Epithelial cell of esophagus (primary cell): ENCODE measurements around the gene PTPRM.

ENCODE experiments used
- DNase-seq: peaks from one replicate; pipeline ENCODE4 v3.0.0; 2010; ENCODE audit warnings: low read depth
- H3K4me3 ChIP-seq: 2 replicates; pipeline ENCODE4 v1.5.1; 2011; ENCODE audit warnings: mild to moderate bottlenecking, low read length, control low read depth
- TF ChIP-seq, protein P1 (sequence below): IDR thresholded peaks from 2 replicates; pipeline ENCODE4 v1.5.1; 2011; ENCODE audit warnings: low read depth, mild to moderate bottlenecking, low read length, control low read depth, inconsistent platforms; ENCODE audit not compliant: insufficient read depth; ENCODE audit errors: missing control alignments

Gene PTPRM

DNA sequence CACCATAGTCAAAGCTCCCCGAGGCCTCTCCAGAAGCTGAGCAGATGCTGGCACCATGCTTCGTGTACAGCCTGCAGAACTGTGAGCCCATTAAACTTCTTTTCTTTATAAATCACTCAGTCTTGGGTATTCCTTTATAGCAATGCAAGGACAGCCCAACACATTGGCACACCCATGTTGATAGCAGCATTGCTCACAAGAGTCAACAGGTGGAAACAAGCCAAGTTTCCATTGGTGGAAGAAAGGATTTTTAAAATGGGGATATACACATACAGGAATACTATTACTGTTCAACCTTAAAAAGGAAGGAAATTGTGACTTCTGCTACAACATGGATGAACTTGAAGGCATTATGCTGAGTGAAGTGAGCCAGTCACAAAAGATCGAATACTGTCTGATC lies 855.3 kb downstream of the PTPRM start:
- TF ChIP-seq, protein P1, sequence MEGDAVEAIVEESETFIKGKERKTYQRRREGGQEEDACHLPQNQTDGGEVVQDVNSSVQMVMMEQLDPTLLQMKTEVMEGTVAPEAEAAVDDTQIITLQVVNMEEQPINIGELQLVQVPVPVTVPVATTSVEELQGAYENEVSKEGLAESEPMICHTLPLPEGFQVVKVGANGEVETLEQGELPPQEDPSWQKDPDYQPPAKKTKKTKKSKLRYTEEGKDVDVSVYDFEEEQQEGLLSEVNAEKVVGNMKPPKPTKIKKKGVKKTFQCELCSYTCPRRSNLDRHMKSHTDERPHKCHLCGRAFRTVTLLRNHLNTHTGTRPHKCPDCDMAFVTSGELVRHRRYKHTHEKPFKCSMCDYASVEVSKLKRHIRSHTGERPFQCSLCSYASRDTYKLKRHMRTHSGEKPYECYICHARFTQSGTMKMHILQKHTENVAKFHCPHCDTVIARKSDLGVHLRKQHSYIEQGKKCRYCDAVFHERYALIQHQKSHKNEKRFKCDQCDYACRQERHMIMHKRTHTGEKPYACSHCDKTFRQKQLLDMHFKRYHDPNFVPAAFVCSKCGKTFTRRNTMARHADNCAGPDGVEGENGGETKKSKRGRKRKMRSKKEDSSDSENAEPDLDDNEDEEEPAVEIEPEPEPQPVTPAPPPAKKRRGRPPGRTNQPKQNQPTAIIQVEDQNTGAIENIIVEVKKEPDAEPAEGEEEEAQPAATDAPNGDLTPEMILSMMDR: no peak
- peak; percentile 63 for DNase-seq
- no peak overlapping the region for H3K4me3 ChIP-seq

DNA sequence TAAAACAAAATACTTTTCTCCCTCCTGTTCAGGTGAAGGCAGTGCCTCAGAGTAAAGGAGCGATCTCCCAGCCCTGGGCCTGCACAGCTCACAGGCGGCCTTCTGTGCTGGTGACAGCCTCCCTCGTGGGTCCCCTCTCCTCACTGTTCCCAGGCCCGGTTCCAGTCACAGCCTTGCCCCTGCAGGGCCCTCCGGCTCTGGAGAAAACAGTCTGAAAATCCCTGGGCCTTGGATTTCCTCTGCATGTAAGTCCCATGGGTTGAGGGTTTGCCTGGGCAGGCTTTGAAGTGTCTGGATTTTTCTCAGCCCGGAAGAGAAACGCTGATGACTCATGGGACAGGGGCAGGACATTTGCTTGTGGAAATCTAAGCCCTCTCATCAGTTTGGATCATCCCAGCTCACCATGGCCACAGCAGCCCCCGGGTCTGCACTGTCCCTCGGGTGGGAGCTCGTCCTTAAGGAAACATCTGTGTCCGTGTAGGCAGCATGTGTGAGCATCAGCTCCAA lies 856.0 kb downstream of the PTPRM start:
- DNase-seq: peak; percentile 78
- H3K4me3 ChIP-seq: no peak overlapping the region
- TF ChIP-seq, protein P1: no peak

DNA sequence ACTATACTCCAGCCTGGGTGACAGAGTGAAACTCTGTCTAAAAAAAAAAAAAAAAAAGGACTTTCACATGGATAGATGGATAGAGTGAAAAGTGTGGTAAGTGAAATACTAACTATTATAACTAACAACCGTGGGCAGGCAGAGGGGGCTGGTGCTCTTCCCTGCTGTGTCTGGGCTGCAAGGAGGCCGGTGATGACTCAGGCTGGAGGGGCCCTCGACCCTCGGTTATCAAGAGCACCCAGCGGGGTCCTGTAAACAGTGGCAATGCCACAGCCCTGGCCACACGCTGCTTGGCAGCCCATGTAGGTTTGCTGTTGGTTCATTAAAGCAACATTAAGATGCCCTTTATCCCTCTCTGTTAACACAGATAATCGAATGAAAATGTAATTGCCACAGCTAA lies 857.4 kb downstream of the PTPRM start:
- H3K4me3 ChIP-seq: no peak overlapping the region
- no peak for DNase-seq
- TF ChIP-seq, protein P1: no peak

DNA sequence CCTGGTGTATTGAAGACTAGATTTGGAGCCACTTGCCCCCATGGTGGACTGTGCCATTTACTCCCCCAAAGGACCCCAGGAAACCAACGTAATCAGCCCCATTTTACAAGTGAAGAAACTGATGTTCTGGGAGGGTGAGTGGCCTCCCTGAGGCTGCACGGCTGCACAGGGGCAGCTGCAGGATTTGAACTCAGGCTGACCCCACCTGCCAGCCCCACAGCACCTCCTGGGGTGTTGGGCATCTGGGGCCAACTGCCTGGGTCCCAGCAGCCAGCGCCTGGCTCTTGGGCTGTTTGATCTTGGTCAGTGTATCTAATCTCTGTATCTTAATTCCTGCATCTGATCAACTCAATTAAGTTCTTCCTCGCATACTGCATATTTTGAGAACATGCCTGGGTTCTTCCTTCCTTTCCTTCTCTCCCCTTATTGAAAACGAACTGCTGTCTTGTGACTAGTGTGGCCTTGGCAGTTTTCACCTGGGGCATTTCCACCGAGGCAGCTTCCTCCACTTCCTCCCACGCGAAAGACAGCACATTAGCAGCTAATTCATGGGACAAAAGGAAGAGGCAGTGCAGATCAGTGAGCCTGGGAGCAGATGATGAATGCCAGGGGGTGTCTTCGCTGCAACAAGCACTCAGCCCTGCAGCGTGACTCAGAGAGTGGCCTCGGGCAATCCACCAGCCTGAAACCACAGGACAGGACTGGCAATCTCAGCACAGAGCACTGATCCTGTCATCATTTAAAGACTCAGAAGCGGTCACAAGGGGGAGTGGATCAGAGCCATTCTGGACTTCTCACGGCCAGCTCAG lies 858.0 kb downstream of the PTPRM start:
- DNase-seq: peak; percentile 94
- no peak overlapping the region for H3K4me3 ChIP-seq
- TF ChIP-seq, protein P1: no peak

DNA sequence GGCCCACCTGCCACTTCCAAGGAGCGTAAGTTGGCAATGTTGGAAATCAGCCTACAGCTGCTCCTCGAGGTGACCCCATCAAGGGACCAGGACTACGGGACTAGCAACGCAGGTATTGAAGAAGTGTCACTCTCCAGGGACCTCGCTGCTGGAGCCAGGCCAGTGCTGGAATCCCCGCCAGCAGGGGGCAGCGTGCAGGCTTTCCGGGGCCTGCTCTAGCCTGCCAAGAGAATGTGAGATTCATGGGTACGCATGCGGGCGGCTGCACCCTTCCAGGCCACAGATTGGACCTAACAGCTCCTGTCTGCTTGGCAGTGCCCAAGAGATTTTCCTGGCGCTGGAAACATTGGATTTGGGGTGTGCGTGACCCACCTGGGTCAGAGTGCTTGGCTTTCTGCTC lies 859.3 kb downstream of the PTPRM start:
- DNase-seq: no peak
- TF ChIP-seq, protein P1: no peak
- no peak overlapping the region for H3K4me3 ChIP-seq

DNA sequence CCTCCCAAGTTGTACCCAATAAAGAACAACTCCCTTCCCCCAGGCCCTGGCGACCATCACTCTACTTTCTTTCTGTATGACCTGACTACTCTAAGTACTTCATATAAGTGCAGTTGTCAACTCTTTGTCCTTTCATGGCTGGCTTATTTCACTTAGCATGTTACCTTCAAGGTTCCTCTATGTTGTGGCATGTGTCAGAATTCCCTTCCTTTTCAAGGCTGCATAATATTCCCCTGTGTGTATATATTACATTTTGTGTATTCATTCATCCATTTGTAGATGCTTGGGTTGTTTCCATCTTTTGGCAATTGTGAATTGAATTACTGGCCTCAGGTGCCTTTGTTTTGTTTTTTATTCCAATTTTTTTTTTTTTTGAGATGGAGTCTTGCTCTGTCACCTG lies 860.2 kb downstream of the PTPRM start:
- TF ChIP-seq, protein P1: no peak
- H3K4me3 ChIP-seq: no peak overlapping the region
- no peak for DNase-seq

DNA sequence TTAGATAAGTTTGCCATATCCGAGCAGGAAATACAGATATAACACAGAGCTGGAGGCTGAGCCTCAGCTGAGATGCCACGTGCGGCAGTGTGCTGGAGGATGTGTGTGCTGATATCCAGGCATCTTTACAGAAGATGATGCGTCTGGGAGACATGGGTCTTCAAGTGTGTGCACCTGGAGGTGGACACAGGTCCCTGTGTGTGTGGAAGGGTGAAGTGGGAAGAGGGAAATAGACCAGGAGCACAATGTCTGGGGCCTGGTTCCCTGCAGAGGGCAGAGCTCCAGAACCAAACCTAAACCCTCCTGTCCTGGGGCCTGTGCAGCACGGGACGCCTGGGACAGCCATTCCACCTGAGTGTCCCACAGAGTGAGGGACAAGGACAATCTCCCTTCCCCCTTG lies 861.8 kb downstream of the PTPRM start:
- TF ChIP-seq, protein P1: no peak
- no peak overlapping the region for H3K4me3 ChIP-seq
- no peak for DNase-seq
